ENCODE measurements around the gene ZNF446. TPM values are rescaled to one million over a fixed set of nuclear protein-coding genes. Genes with fewer than 3 reads are reported as not detected.
"Not testable (repeated sequence)": the region's sequence is repeated elsewhere in the genome, so short reads cannot be mapped to it uniquely, and the experiment has no call there.

Gene ZNF446
- total RNA-seq, 1 experiment from 2014 or later: 6.0 TPM

DNA sequence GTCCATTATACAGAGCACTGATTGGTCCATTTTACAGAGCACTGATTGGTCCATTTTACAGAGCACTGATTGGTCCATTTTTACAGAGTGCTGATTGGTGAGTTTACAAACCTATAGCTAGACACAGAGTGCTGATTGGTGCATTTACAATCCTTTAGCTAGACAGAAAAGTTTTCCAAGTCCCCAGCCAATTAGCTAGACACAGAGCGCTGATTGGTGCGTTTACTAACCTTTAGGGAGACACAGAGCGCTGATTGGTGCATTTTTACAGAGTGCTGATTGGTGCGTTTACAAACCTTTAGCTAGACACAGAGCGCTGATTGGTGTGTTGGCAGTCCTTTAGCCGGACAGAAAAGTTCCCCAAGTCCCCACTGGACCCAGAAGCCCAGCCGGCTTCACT, 33.2 kb upstream of the ZNF446 start:
- peaks cover 26% of the 10 kb centered on the region for H3K36me3 Mint-ChIP-seq
- peak; percentile 41; the same call in 1 of the 2 replicates for TF ChIP-seq NFYB (CRISPR knock-in tag; conservative IDR thresholded peaks at IDR 0.05; ENCODE audit: low read depth)
- POLR2A ChIA-PET; H3K4me1 Mint-ChIP-seq; DNase-seq (ENCODE audit: low spot score); CTCF ChIA-PET; H3K4me3 Mint-ChIP-seq; H3K27ac Mint-ChIP-seq; ATAC-seq: not testable (repeated sequence)
- peaks cover 70% of the 10 kb centered on the region for H3K9me3 Mint-ChIP-seq
- H3K27me3 Mint-ChIP-seq (ENCODE audit: low read depth): peaks cover 88% of the 10 kb centered on the region

DNA sequence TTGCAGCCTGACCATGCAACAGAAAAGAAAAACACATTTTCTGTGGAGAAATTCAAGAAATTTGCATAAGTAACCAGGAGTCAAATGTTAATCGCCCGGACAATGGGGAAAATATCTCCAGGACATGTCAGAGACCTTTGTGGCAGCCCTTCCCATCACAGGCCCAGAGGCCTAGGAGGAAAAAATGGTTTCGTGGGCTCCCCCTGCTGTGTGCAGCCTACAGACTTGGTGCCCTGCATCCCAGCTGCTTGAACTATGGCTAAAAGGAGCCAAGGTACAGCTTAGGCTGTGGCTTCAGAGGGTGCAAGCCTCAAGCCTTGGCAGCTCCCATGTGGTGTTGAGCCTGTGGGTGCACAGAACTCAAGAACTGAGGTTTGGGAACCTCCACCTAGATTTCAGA, 27.3 kb upstream of the ZNF446 start:
- H3K27ac Mint-ChIP-seq; ATAC-seq; POLR2A ChIA-PET; CTCF ChIA-PET; DNase-seq (ENCODE audit: low spot score); H3K4me1 Mint-ChIP-seq; H3K4me3 Mint-ChIP-seq: not testable (repeated sequence)
- H3K27me3 Mint-ChIP-seq (ENCODE audit: low read depth): peaks cover 88% of the 10 kb centered on the region
- peaks cover 45% of the 10 kb centered on the region for H3K9me3 Mint-ChIP-seq
- peaks cover 22% of the 10 kb centered on the region for H3K36me3 Mint-ChIP-seq

DNA sequence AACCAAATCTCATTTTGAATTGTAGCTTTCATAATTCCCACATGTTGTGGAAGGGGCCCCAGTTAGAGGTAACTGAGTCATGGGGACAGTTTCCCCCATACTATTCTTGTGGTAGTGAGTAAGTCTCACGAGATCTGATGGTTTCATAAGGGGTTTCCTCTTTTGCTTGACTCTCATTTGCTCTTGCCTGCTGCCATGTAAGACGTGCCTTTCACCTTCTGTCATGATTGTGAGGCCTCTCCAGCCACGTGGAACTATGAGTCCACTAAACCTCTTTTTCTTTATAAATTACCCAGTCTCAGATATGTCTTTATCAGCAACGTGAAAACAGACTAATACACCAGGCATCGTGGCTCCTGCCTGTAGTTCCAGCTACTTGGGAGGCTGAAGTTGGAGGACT, 26.2 kb upstream of the ZNF446 start:
- CTCF ChIA-PET; ATAC-seq; H3K4me1 Mint-ChIP-seq; H3K27ac Mint-ChIP-seq; POLR2A ChIA-PET; H3K4me3 Mint-ChIP-seq; DNase-seq (ENCODE audit: low spot score): not testable (repeated sequence)
- H3K27me3 Mint-ChIP-seq (ENCODE audit: low read depth): peaks cover 78% of the 10 kb centered on the region
- H3K9me3 Mint-ChIP-seq: peaks cover 35% of the 10 kb centered on the region
- peaks cover 22% of the 10 kb centered on the region for H3K36me3 Mint-ChIP-seq

DNA sequence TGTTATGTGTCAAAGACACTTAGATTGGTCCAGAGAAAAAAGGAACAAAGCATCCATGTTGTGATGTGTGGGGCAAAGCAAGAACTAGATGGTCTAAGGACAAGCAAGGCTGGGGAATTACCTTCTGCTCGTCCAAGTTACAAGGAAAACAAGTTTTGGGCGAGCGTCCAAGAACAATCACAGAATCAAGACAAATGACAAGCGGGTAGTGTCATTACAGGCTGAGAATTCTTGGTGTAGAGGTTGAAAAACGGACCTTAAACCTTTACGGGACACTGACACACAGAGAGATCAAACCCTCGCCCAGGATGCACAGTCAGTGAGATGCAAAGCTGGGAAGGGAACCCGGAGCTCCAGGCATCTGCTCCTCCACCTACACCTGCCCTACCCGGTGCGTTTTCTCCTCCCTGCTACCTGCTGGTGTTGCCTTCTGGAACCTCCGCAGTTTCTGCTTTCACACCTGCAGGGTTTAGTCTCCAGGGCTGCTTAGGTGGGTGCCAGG, 25.2 kb upstream of the ZNF446 start:
- peak; percentile 38 for ATAC-seq

More for the DNA sequence above, 25.2 kb upstream of the ZNF446 start:
- ChIA-PET POLR2A (interaction anchor here (1.1 to 1.4 kb wide), 4 partner anchors 10 to 93 kb away, joined by 3 to 7 read pairs (median 4); partner anchors contain the start of genes TRIM28, ZNF497 and ZNF584), CTCF (interaction anchor here (0.5 to 1.4 kb wide), 7 partner anchors 11 to 268 kb away, joined by 3 to 7 read pairs (median 4); partner anchors contain the start of genes ZBTB45, ZNF132, ZNF497 and ZNF584)
- Mint-ChIP-seq H3K27ac (no peak overlapping the region), H3K4me3 (peak overlapping the region; percentile 63), H3K36me3 (peaks cover 22% of the 10 kb centered on the region), H3K27me3 (ENCODE audit: low read depth) (peaks cover 69% of the 10 kb centered on the region), H3K4me1 (peaks cover 7% of the 10 kb centered on the region), H3K9me3 (peaks cover 35% of the 10 kb centered on the region)
- no peak for DNase-seq (ENCODE audit: low spot score)
- no peak for TF ChIP-seq NR2C2 (CRISPR knock-in tag; IDR thresholded peaks at IDR 0.05)
- TF ChIP-seq JUN (CRISPR knock-in tag; IDR thresholded peaks at IDR 0.05): no peak
- TF ChIP-seq, protein P1, sequence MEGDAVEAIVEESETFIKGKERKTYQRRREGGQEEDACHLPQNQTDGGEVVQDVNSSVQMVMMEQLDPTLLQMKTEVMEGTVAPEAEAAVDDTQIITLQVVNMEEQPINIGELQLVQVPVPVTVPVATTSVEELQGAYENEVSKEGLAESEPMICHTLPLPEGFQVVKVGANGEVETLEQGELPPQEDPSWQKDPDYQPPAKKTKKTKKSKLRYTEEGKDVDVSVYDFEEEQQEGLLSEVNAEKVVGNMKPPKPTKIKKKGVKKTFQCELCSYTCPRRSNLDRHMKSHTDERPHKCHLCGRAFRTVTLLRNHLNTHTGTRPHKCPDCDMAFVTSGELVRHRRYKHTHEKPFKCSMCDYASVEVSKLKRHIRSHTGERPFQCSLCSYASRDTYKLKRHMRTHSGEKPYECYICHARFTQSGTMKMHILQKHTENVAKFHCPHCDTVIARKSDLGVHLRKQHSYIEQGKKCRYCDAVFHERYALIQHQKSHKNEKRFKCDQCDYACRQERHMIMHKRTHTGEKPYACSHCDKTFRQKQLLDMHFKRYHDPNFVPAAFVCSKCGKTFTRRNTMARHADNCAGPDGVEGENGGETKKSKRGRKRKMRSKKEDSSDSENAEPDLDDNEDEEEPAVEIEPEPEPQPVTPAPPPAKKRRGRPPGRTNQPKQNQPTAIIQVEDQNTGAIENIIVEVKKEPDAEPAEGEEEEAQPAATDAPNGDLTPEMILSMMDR (IDR thresholded peaks at IDR 0.05): no peak
- TF ChIP-seq, protein P2, sequence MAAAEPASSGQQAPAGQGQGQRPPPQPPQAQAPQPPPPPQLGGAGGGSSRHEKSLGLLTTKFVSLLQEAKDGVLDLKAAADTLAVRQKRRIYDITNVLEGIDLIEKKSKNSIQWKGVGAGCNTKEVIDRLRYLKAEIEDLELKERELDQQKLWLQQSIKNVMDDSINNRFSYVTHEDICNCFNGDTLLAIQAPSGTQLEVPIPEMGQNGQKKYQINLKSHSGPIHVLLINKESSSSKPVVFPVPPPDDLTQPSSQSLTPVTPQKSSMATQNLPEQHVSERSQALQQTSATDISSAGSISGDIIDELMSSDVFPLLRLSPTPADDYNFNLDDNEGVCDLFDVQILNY (CRISPR knock-in tag; IDR thresholded peaks at IDR 0.05): no peak
- TF ChIP-seq, protein P3, sequence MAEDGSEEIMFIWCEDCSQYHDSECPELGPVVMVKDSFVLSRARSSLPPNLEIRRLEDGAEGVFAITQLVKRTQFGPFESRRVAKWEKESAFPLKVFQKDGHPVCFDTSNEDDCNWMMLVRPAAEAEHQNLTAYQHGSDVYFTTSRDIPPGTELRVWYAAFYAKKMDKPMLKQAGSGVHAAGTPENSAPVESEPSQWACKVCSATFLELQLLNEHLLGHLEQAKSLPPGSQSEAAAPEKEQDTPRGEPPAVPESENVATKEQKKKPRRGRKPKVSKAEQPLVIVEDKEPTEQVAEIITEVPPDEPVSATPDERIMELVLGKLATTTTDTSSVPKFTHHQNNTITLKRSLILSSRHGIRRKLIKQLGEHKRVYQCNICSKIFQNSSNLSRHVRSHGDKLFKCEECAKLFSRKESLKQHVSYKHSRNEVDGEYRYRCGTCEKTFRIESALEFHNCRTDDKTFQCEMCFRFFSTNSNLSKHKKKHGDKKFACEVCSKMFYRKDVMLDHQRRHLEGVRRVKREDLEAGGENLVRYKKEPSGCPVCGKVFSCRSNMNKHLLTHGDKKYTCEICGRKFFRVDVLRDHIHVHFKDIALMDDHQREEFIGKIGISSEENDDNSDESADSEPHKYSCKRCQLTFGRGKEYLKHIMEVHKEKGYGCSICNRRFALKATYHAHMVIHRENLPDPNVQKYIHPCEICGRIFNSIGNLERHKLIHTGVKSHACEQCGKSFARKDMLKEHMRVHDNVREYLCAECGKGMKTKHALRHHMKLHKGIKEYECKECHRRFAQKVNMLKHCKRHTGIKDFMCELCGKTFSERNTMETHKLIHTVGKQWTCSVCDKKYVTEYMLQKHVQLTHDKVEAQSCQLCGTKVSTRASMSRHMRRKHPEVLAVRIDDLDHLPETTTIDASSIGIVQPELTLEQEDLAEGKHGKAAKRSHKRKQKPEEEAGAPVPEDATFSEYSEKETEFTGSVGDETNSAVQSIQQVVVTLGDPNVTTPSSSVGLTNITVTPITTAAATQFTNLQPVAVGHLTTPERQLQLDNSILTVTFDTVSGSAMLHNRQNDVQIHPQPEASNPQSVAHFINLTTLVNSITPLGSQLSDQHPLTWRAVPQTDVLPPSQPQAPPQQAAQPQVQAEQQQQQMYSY (CRISPR knock-in tag; IDR thresholded peaks at IDR 0.05): no peak
- TF ChIP-seq ATF1 (CRISPR knock-in tag; IDR thresholded peaks at IDR 0.05): no peak
- no peak for TF ChIP-seq ZNF121 (CRISPR knock-in tag; IDR thresholded peaks at IDR 0.05)
- TF ChIP-seq, protein P4, sequence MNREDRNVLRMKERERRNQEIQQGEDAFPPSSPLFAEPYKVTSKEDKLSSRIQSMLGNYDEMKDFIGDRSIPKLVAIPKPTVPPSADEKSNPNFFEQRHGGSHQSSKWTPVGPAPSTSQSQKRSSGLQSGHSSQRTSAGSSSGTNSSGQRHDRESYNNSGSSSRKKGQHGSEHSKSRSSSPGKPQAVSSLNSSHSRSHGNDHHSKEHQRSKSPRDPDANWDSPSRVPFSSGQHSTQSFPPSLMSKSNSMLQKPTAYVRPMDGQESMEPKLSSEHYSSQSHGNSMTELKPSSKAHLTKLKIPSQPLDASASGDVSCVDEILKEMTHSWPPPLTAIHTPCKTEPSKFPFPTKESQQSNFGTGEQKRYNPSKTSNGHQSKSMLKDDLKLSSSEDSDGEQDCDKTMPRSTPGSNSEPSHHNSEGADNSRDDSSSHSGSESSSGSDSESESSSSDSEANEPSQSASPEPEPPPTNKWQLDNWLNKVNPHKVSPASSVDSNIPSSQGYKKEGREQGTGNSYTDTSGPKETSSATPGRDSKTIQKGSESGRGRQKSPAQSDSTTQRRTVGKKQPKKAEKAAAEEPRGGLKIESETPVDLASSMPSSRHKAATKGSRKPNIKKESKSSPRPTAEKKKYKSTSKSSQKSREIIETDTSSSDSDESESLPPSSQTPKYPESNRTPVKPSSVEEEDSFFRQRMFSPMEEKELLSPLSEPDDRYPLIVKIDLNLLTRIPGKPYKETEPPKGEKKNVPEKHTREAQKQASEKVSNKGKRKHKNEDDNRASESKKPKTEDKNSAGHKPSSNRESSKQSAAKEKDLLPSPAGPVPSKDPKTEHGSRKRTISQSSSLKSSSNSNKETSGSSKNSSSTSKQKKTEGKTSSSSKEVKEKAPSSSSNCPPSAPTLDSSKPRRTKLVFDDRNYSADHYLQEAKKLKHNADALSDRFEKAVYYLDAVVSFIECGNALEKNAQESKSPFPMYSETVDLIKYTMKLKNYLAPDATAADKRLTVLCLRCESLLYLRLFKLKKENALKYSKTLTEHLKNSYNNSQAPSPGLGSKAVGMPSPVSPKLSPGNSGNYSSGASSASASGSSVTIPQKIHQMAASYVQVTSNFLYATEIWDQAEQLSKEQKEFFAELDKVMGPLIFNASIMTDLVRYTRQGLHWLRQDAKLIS (CRISPR knock-in tag; IDR thresholded peaks at IDR 0.05; ENCODE audit: borderline replicate concordance): no peak
- no peak for TF ChIP-seq ZNF416 (CRISPR knock-in tag; IDR thresholded peaks at IDR 0.05)
